Measurements from ENCODE around the gene HOXA7.

Gene HOXA7

GRCh38 chr7:27144781-27145164 lies 11.7 kb downstream of the HOXA7 start:
- Histone ChIP-seq H3K27me3 (replicated peaks; ENCODE audit: control insufficient read depth, insufficient read depth, low read length, poor library complexity, severe bottlenecking) (peaks cover 38% of the 10 kb centered on the region), H3K4me3 (ENCODE audit: insufficient read depth, low read depth, low read length, poor library complexity, severe bottlenecking) (no peak overlapping the region)

GRCh38 chr7:27143950-27144780 lies 12.3 kb downstream of the HOXA7 start:
- Histone ChIP-seq H3K27ac (ENCODE audit: insufficient read depth, low read length, poor library complexity, severe bottlenecking) (no peak overlapping the region), H3K4me3 (ENCODE audit: insufficient read depth, low read depth, low read length, poor library complexity, severe bottlenecking) (no peak overlapping the region), H3K27me3 (replicated peaks; ENCODE audit: control insufficient read depth, insufficient read depth, low read length, poor library complexity, severe bottlenecking) (peaks cover 33% of the 10 kb centered on the region), H3K36me3 (ENCODE audit: control insufficient read depth, insufficient read depth, low read length) (no peaks in the 10 kb centered on the region), H3K9me3 (ENCODE audit: control insufficient read depth, low read length) (no peaks in the 10 kb centered on the region), H3K4me1 (ENCODE audit: control insufficient read depth, insufficient read depth, low read length, poor library complexity, severe bottlenecking) (peaks cover 4% of the 10 kb centered on the region)
- no peak for DNase-seq

More at GRCh38 chr7:27144781-27145164, 11.7 kb downstream of the HOXA7 start:
- no peak for DNase-seq
- Histone ChIP-seq H3K27ac (ENCODE audit: insufficient read depth, low read length, poor library complexity, severe bottlenecking) (no peak overlapping the region), H3K9me3 (ENCODE audit: control insufficient read depth, low read length) (no peaks in the 10 kb centered on the region), H3K36me3 (ENCODE audit: control insufficient read depth, insufficient read depth, low read length) (no peaks in the 10 kb centered on the region), H3K4me1 (ENCODE audit: control insufficient read depth, insufficient read depth, low read length, poor library complexity, severe bottlenecking) (peaks cover 4% of the 10 kb centered on the region)

- peaks cover 24% of the 10 kb centered on the region for H3K27me3 ChIP-seq (replicated peaks; ENCODE audit: control insufficient read depth, insufficient read depth, low read length, poor library complexity, severe bottlenecking)
- H3K4me3 ChIP-seq (ENCODE audit: insufficient read depth, low read depth, low read length, poor library complexity, severe bottlenecking) = no peak within 1 kb of the TSS
- H3K36me3 ChIP-seq (ENCODE audit: control insufficient read depth, insufficient read depth, low read length) = no peaks in the 10 kb centered on the region
- peaks cover 4% of the 10 kb centered on the region for H3K4me1 ChIP-seq (ENCODE audit: control insufficient read depth, insufficient read depth, low read length, poor library complexity, severe bottlenecking)
- no peak within 1 kb of the TSS for H3K27ac ChIP-seq (ENCODE audit: insufficient read depth, low read length, poor library complexity, severe bottlenecking)
- DNase-seq = no peak
- no peaks in the 10 kb centered on the region for H3K9me3 ChIP-seq (ENCODE audit: control insufficient read depth, low read length)
Measured at GRCh38 chr7:27143023-27143949, 13.2 kb downstream of the HOXA7 start, which contains the start of gene HOXA5. TSS of gene HOXA5 (minus strand) at chr7:27143681. CDS start at chr7:27143607, 74 bp downstream.

GRCh38 chr7:27142580-27143022 lies 13.9 kb downstream of the HOXA7 start:
- H3K9me3 ChIP-seq (ENCODE audit: control insufficient read depth, low read length) = no peaks in the 10 kb centered on the region
- H3K4me3 ChIP-seq (ENCODE audit: insufficient read depth, low read depth, low read length, poor library complexity, severe bottlenecking) = no peak overlapping the region
- H3K27me3 ChIP-seq (replicated peaks; ENCODE audit: control insufficient read depth, insufficient read depth, low read length, poor library complexity, severe bottlenecking) = peaks cover 19% of the 10 kb centered on the region
- H3K4me1 ChIP-seq (ENCODE audit: control insufficient read depth, insufficient read depth, low read length, poor library complexity, severe bottlenecking) = peaks cover 3% of the 10 kb centered on the region
- no peak for DNase-seq
- H3K36me3 ChIP-seq (ENCODE audit: control insufficient read depth, insufficient read depth, low read length) = no peaks in the 10 kb centered on the region
- no peak overlapping the region for H3K27ac ChIP-seq (ENCODE audit: insufficient read depth, low read length, poor library complexity, severe bottlenecking)

- peaks cover 15% of the 10 kb centered on the region for H3K27me3 ChIP-seq (replicated peaks; ENCODE audit: control insufficient read depth, insufficient read depth, low read length, poor library complexity, severe bottlenecking)
- no peak overlapping the region for H3K27ac ChIP-seq (ENCODE audit: insufficient read depth, low read length, poor library complexity, severe bottlenecking)
- H3K4me3 ChIP-seq (ENCODE audit: insufficient read depth, low read depth, low read length, poor library complexity, severe bottlenecking) = no peak overlapping the region
- H3K9me3 ChIP-seq (ENCODE audit: control insufficient read depth, low read length) = no peaks in the 10 kb centered on the region
- DNase-seq = no peak
- H3K4me1 ChIP-seq (ENCODE audit: control insufficient read depth, insufficient read depth, low read length, poor library complexity, severe bottlenecking) = no peaks in the 10 kb centered on the region
- H3K36me3 ChIP-seq (ENCODE audit: control insufficient read depth, insufficient read depth, low read length) = no peaks in the 10 kb centered on the region
Measured at GRCh38 chr7:27141923-27142579, 14.4 kb downstream of the HOXA7 start.

- DNase-seq = no peak
- H3K4me1 ChIP-seq (ENCODE audit: control insufficient read depth, insufficient read depth, low read length, poor library complexity, severe bottlenecking) = no peaks in the 10 kb centered on the region
- peaks cover 18% of the 10 kb centered on the region for H3K27me3 ChIP-seq (replicated peaks; ENCODE audit: control insufficient read depth, insufficient read depth, low read length, poor library complexity, severe bottlenecking)
- no peak overlapping the region for H3K27ac ChIP-seq (ENCODE audit: insufficient read depth, low read length, poor library complexity, severe bottlenecking)
- H3K36me3 ChIP-seq (ENCODE audit: control insufficient read depth, insufficient read depth, low read length) = no peaks in the 10 kb centered on the region
- H3K9me3 ChIP-seq (ENCODE audit: control insufficient read depth, low read length) = no peaks in the 10 kb centered on the region
- no peak overlapping the region for H3K4me3 ChIP-seq (ENCODE audit: insufficient read depth, low read depth, low read length, poor library complexity, severe bottlenecking)
Measured at GRCh38 chr7:27141137-27141922, 15.1 kb downstream of the HOXA7 start.

GRCh38 chr7:27140126-27140857 lies 16.2 kb downstream of the HOXA7 start:
- H3K4me3 ChIP-seq (ENCODE audit: insufficient read depth, low read depth, low read length, poor library complexity, severe bottlenecking) = no peak overlapping the region
- no peak overlapping the region for H3K27ac ChIP-seq (ENCODE audit: insufficient read depth, low read length, poor library complexity, severe bottlenecking)
- DNase-seq = no peak
- no peaks in the 10 kb centered on the region for H3K36me3 ChIP-seq (ENCODE audit: control insufficient read depth, insufficient read depth, low read length)
- H3K27me3 ChIP-seq (replicated peaks; ENCODE audit: control insufficient read depth, insufficient read depth, low read length, poor library complexity, severe bottlenecking) = peaks cover 18% of the 10 kb centered on the region
- no peaks in the 10 kb centered on the region for H3K4me1 ChIP-seq (ENCODE audit: control insufficient read depth, insufficient read depth, low read length, poor library complexity, severe bottlenecking)
- H3K9me3 ChIP-seq (ENCODE audit: control insufficient read depth, low read length) = no peaks in the 10 kb centered on the region

GRCh38 chr7:27139334-27140125 lies 16.9 kb downstream of the HOXA7 start:
- no peaks in the 10 kb centered on the region for H3K36me3 ChIP-seq (ENCODE audit: control insufficient read depth, insufficient read depth, low read length)
- H3K27me3 ChIP-seq (replicated peaks; ENCODE audit: control insufficient read depth, insufficient read depth, low read length, poor library complexity, severe bottlenecking) = peaks cover 18% of the 10 kb centered on the region
- no peak overlapping the region for H3K4me3 ChIP-seq (ENCODE audit: insufficient read depth, low read depth, low read length, poor library complexity, severe bottlenecking)
- no peak for DNase-seq
- no peaks in the 10 kb centered on the region for H3K4me1 ChIP-seq (ENCODE audit: control insufficient read depth, insufficient read depth, low read length, poor library complexity, severe bottlenecking)
- H3K9me3 ChIP-seq (ENCODE audit: control insufficient read depth, low read length) = no peaks in the 10 kb centered on the region
- H3K27ac ChIP-seq (ENCODE audit: insufficient read depth, low read length, poor library complexity, severe bottlenecking) = no peak overlapping the region

Measured in effector memory CD4-positive, alpha-beta T cell (primary cell).